Right atrium auricular region (tissue), 2 donors: ENCODE results near the gene ZSCAN9. TPM values are rescaled to one million over a fixed set of nuclear protein-coding genes. Genes with fewer than 3 reads are reported as not detected.
A peak's percentile ranks its signal among the peaks of the same experiment; 100 is the strongest.

Experiments
- DNase-seq: peaks from one replicate; pipeline ENCODE4 v3.0.0-alpha.2; 2019; ENCODE audit warnings: low spot score
- H3K27ac ChIP-seq, 2 donors: fragments of 200-600 bp; sonication (generic); 1 replicate in 1 of 2; 2 replicates in 1 of 2; pipeline ENCODE4 v1.5.1; 2016 to 2019
- H3K27me3 ChIP-seq, 2 donors: fragments of 200-600 bp; sonication (generic); one replicate each; pipeline versions ENCODE4 v1.5.1 to v1.6.0; 2017 to 2019
- H3K36me3 ChIP-seq: fragments of 200-600 bp; sonication (generic); one replicate; pipeline ENCODE4 v1.5.1; 2016
- H3K4me1 ChIP-seq, 2 donors: fragments of 200-600 bp; sonication (generic); one replicate each; pipeline versions ENCODE4 v1.5.1 to v1.6.0; 2017 to 2019
- H3K4me3 ChIP-seq, 2 donors: fragments of 200-600 bp; sonication (generic); 1 replicate in 1 of 2; 2 replicates in 1 of 2; pipeline ENCODE4 v1.5.1; 2017 to 2019; ENCODE audit warnings: mild to moderate bottlenecking in 1 of 2, moderate library complexity in 1 of 2
- H3K9me3 ChIP-seq, 2 donors: fragments of 200-600 bp; sonication (generic); one replicate each; pipeline ENCODE4 v1.5.1; 2019
- total RNA-seq, 2 donors: library from RNA; depleted of rRNA; stranded (reverse); fragments of >200 nt; gene quantifications; one replicate each; pipeline ENCODE4 v1.1.0, GENCODE V29; 2016
- TF ChIP-seq, protein P1 (sequence below), 2 donors: fragments of 200-600 bp; sonication (generic); IDR thresholded peaks; one replicate each; pipeline ENCODE4 v1.5.1; 2019; ENCODE audit warnings: antibody characterized with exemption in 2 of 2

The ZSCAN9 gene
- total RNA-seq, 2 donors from 2014 or later = 5.8 to 10.1 TPM

DNA sequence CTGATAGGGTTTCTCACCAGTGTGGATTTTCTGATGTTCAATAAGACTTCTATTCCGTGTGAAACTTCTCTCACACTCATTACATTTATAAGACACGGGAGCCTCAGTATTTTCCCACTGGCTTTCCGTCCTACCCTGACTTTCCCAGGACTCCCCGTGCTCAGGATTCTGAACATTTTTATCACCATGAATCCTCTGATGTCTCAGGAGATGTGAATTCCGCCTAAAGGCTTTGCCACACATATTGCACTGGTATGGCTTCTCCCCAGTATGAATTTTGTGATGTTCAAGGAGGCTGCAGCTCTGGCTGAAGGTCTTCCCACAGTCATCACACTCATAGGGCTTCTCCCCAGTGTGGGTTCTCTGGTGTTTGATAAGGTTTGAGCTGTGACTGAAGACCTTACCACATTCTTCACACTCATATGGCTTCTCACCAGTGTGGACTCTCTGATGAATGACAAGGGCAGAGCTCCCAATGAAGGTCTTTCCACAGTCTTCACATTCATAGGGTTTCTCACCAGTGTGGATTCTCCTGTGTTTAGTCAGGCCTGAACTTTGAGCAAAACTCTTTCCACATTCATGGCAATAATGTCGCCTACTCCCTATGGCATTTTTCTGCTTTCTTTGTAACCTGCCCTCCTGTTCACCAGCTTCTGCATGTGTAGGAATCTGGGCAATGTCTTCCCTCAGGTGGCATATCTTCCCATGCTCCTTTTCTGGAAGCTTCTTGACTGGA lies 20.3 kb downstream of the ZSCAN9 start:
- Histone ChIP-seq H3K4me1 (peaks cover 0 to 4% of the 10 kb centered on the region in 2 donors), H3K27me3 (no peaks in the 10 kb centered on the region), H3K9me3 (no peaks in the 10 kb centered on the region), H3K27ac (no peak overlapping the region), H3K36me3 (peaks cover 42% of the 10 kb centered on the region), H3K4me3 (no peak overlapping the region)
- DNase-seq = no peak
- TF ChIP-seq, protein P1, sequence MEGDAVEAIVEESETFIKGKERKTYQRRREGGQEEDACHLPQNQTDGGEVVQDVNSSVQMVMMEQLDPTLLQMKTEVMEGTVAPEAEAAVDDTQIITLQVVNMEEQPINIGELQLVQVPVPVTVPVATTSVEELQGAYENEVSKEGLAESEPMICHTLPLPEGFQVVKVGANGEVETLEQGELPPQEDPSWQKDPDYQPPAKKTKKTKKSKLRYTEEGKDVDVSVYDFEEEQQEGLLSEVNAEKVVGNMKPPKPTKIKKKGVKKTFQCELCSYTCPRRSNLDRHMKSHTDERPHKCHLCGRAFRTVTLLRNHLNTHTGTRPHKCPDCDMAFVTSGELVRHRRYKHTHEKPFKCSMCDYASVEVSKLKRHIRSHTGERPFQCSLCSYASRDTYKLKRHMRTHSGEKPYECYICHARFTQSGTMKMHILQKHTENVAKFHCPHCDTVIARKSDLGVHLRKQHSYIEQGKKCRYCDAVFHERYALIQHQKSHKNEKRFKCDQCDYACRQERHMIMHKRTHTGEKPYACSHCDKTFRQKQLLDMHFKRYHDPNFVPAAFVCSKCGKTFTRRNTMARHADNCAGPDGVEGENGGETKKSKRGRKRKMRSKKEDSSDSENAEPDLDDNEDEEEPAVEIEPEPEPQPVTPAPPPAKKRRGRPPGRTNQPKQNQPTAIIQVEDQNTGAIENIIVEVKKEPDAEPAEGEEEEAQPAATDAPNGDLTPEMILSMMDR (IDR thresholded peaks at IDR 0.05) = no peak

DNA sequence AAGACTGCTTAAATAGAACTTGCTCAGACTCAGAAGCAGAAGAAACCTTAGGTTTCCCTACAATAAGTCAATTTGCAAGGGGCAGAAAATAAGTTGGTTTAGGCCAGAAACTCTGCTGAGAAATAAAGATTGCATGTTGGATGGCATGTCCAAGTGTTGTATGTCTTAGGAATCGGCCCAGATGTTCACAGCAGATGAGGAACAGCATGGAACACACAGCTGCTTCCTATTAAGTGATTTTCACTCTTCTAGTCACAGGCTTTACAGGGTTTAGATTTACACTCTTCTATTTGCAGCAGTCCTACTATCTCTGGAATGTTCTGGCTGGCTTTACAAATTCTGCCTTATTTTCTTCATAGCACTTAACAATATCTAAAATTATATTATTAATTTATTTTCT lies 23.8 kb downstream of the ZSCAN9 start:
- DNase-seq = no peak
- Histone ChIP-seq H3K4me3 (no peak overlapping the region), H3K36me3 (peaks cover 42% of the 10 kb centered on the region), H3K4me1 (peaks cover 0 to 20% of the 10 kb centered on the region in 2 donors), H3K27ac (no peak overlapping the region), H3K9me3 (no peaks in the 10 kb centered on the region), H3K27me3 (no peaks in the 10 kb centered on the region)
- TF ChIP-seq, protein P1 (IDR thresholded peaks at IDR 0.05) = no peak

DNA sequence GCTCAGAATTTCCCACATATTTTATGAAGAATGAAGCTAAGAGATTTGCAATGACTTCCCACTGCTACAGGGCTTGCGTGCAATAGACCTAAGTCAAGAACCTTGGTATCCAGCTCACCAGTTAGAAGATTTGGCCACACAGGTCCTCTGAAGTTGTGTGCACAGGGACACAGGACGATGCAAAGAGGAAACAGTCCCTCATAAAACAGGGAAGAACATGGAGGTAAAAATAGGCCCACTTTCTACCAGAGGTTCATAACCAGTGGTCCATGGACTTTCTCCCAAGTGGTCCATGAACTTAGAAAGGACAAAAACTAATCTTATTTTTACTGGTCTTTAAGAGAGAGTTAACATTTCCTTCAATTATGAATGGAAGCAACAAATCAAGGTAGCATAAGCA lies 25.7 kb downstream of the ZSCAN9 start:
- Histone ChIP-seq H3K27ac (no peak overlapping the region), H3K4me3 (peak overlapping the region in 1 of 2 donors; percentile 82), H3K27me3 (no peaks in the 10 kb centered on the region), H3K4me1 (peaks cover 0 to 20% of the 10 kb centered on the region in 2 donors), H3K9me3 (no peaks in the 10 kb centered on the region), H3K36me3 (peaks cover 24% of the 10 kb centered on the region)
- no peak for DNase-seq
- TF ChIP-seq, protein P1 (IDR thresholded peaks at IDR 0.05) = no peak

DNA sequence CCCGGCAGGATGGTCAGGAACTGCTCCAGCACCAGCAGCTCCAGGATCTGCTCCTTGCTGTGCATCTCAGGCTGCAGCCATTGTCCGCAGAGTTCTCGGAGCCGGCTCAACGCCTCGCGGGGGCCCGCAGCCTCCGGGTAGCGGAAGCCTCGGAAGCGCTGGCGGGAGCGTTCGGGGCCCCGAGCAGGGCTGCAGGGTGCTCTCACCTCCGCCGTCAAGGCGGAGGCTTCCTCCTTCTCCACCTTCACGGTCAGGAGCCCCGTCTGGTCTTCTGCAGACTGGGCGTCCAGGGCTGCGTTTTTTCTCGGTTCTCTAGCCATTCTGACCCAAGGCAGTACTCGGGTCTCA lies 26.6 kb downstream of the ZSCAN9 start:
- no peak for DNase-seq
- Histone ChIP-seq H3K27ac (peak overlapping the region; percentile 42 to 63), H3K9me3 (no peaks in the 10 kb centered on the region), H3K4me3 (peak overlapping the region; percentile 73 to 82), H3K36me3 (peaks cover 15% of the 10 kb centered on the region), H3K4me1 (peaks cover 0 to 20% of the 10 kb centered on the region in 2 donors), H3K27me3 (no peaks in the 10 kb centered on the region)
- TF ChIP-seq, protein P1 (IDR thresholded peaks at IDR 0.05) = no peak

DNA sequence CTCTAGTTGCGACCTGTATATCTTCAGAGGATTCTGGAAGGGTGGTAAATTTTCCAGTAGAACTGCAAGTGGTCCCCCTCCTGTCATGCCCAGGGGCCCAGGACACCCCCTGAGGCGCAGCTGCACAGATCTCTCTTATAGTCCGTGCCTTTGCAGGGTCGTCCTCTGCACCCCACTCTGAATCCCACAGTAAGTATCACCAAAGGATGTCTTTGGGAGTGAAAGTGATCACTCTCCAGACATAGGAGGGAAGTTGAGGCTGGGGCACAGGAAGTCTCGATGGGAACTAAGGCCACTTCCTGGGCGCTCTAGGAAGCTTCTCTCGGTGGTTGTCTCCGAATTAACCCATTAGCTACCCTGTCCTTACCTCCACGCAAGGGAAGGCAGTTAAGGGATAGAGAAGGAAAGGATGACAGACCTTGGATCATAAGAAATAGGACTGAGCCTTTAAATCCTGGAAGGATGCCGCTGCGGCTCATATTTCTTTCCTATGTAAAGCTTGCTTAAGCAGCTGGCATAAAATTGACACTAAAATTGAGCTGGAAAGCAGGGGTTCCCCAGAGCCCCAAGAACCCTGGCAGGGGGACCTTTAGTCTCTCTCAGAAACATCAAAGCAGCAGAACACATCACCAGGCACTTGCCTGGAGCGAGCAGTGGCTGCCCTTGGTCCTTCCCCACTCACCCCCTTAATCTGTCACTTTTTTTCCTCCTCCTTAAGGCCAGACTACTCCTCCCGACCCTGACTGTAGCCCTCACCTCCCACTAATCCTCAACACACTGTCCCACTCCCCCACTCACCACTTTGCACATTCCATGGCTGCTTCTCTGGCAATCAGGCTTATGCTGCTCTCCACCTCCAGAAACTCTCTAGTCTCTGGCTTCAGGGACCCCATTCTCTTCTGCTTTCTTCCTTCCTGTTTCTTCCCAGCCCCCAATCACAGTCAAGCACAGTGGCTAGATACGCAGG lies 27.2 kb downstream of the ZSCAN9 start, which contains the start of gene ZKSCAN4:
TSS of gene ZKSCAN4 (minus strand) at position 261 of the 967 bp plus-strand sequence. CDS start 289 bp downstream, outside the sequence.
- H3K9me3 ChIP-seq = no peaks in the 10 kb centered on the region
- H3K27ac ChIP-seq = peak within 1 kb of the TSS; percentile 42 to 63
- DNase-seq = peak; percentile 66
- TF ChIP-seq, protein P1 (IDR thresholded peaks at IDR 0.05) = no peak
- peaks cover 0 to 20% of the 10 kb centered on the region in 2 donors for H3K4me1 ChIP-seq
- peaks cover 10% of the 10 kb centered on the region for H3K36me3 ChIP-seq
- peak within 1 kb of the TSS; percentile 73 to 82 for H3K4me3 ChIP-seq
- no peaks in the 10 kb centered on the region for H3K27me3 ChIP-seq
